Adrenal gland (tissue), 12 donors: ENCODE data around the gene FUT1. TPM values are rescaled to one million over a fixed set of nuclear protein-coding genes. Genes with fewer than 3 reads are reported as not detected.

ENCODE experiments used
- DNase-seq, 7 donors: peaks; one replicate each; pipeline ENCODE4 v3.0.0-alpha.2; 2019 to 2020
- H3K27ac ChIP-seq, 5 donors: fragments of 200-600 bp; sonication (generic) in 4 of 5; 1 replicate in 3 of 5; 2 replicates in 2 of 5; pipeline versions ENCODE4 v1.5.1 to v1.8.0; 2016 to 2020; ENCODE audit warnings: mild to moderate bottlenecking in 1 of 5
- H3K27me3 ChIP-seq: fragments of 200-600 bp; 2 replicates; pipeline ENCODE4 v1.8.0; 2021
- H3K36me3 ChIP-seq, 2 donors: fragments of 200-600 bp; replicated peaks in 1 of 2; 1 replicate in 1 of 2; 2 replicates in 1 of 2; pipeline versions ENCODE4 v1.5.1 to v1.8.0; 2018 to 2022
- H3K4me1 ChIP-seq, 2 donors: fragments of 200-600 bp; replicated peaks in 1 of 2; 1 replicate in 1 of 2; 2 replicates in 1 of 2; pipeline versions ENCODE4 v1.5.1 to v1.8.0; 2018 to 2021
- H3K4me3 ChIP-seq, 4 donors: fragments of 200-600 bp; sonication (generic) in 3 of 4; one replicate each; pipeline ENCODE4 v1.5.1; 2016 to 2018
- H3K9me3 ChIP-seq, 3 donors: fragments of 200-600 bp; sonication (generic) in 1 of 3; replicated peaks in 1 of 3; 1 replicate in 2 of 3; 2 replicates in 1 of 3; pipeline versions ENCODE4 v1.5.1 to v1.8.0; 2016 to 2021
- POLR2A ChIP-seq, 2 donors: fragments of 450-650 bp; IDR thresholded peaks; one replicate each; pipeline ENCODE4 v1.6.1; 2017; ENCODE audit warnings: antibody characterized with exemption in 2 of 2, mild to moderate bottlenecking in 2 of 2, moderate library complexity in 1 of 2
- WGBS, 4 donors: extraction: QIAGEN DNeasy Blood & Tissue Kit in 2 of 4; methylation state at CpG; one replicate each; pipeline versions ENCODE4 v1.1.5 to v1.1.7; 2013 to 2017; 5-methylcytosine and 5-hydroxymethylcytosine counted together
- intact Hi-C, 2 donors: fragments of 100-400 bp; cut with DNase I; formaldehyde crosslinking; loops; one replicate each; pipeline versions ENCODE4 v1.14.1 to v1.15.0; 2022 to 2023
- polyA plus RNA-seq, 3 donors: library from polyadenylated mRNA; stranded (reverse); fragments of 200-250 nt in 2 of 3; fragments of 350-450 nt in 1 of 3; fragmentation: Illumina TruSeq in 1 of 3; extraction: RNeasy Lipid Tissue Mini Kit (QIAGEN cat#74804) in 1 of 3; gene quantifications; one replicate each; pipeline ENCODE4 v1.2.3, GENCODE V29; 2013 to 2014
- total RNA-seq, 9 donors: library from RNA; depleted of rRNA in 4 of 9; stranded (reverse); fragments of >200 nt in 4 of 9; fragments of 120-200 nt in 1 of 9; fragmentation: NEBNext Ultra II Directional in 1 of 9; extraction: Animal tissue kit (Norgen Biotek cat#: 25700) in 1 of 9; gene quantifications; one replicate each; pipeline versions ENCODE4 v1.1.0 to v1.2.4, GENCODE V29; 2013 to 2023
- TF ChIP-seq, protein P1 (sequence below), 6 experiments: fragments of 450-650 bp in 4 of 6; fragments of 200-600 bp in 2 of 6; sonication (generic) in 1 of 6; IDR thresholded peaks; 1 replicate in 5 of 6; 2 replicates in 1 of 6; pipeline versions ENCODE4 v1.5.1 to v1.8.0; 2016 to 2021; ENCODE audit warnings: antibody characterized with exemption in 6 of 6, mild to moderate bottlenecking in 2 of 6, moderate library complexity in 1 of 6
- donor health status: healthy with polysubstance abuse.
- donor health status: Bipolar disorder and iron deficiency.
- donor health status: DM: yes; HTN: yes; CAD: no.
- donor health status: DM: no; HTN: no; CAD: no.
- donor health status: DM: no; HTN: no; CAD: no.
- donor health status: DM: yes; HTN: yes; CAD: no.

FUT1 gene
- total and polyA plus RNA-seq, 12 donors: 1.2 to 4.5 (median 2.0) TPM

DNA sequence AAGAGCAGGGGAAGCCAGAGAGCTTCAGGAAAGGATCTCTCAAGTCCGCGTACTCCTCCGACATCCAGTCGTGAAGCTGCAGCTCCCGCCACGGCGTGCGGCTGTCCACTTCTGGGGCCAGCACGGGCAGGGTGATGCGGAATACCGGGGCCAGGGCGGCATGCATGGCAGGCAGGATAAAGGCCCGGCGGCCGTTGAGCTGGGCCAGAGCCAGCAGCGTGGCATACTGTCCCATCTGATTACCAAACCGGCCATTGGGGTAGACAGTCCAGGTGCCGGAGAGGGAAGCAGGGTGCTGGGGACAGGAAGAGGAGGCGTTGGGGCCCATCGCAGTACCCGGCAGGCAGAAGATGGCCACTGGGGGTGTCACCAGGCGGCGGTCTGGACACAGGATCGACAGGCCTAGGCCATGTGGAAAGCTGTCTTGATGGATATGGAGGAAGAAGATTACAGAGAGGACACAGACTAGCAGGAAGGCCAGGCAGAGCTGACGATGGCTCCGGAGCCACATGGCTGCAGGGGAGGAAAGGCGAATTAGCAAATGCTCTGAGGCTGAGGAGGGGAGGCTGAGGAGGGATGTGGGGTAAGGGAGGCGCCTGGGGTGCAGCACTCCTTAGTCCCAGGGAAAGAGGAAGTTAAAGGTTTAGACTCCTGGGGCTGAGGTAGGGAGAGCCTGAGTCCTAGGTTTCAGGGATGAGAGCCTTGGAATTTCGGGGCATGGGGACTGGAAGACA is 1.5 kb downstream of the FUT1 start:
- Histone ChIP-seq H3K27me3 (no peaks in the 10 kb centered on the region), H3K4me3 (no peak overlapping the region), H3K27ac (no peak overlapping the region), H3K9me3 (no peaks in the 10 kb centered on the region), H3K4me1 (peaks cover 5 to 21% of the 10 kb centered on the region in 2 donors), H3K36me3 (no peaks in the 10 kb centered on the region)
- WGBS, 4 donors: 85 to 92% (median 90%) methylated on average over 28 to 29 of the region's 29 CpGs
- intact Hi-C loops: no loop called here
- no peak for TF ChIP-seq POLR2A (IDR thresholded peaks at IDR 0.05)
- TF ChIP-seq, protein P1, sequence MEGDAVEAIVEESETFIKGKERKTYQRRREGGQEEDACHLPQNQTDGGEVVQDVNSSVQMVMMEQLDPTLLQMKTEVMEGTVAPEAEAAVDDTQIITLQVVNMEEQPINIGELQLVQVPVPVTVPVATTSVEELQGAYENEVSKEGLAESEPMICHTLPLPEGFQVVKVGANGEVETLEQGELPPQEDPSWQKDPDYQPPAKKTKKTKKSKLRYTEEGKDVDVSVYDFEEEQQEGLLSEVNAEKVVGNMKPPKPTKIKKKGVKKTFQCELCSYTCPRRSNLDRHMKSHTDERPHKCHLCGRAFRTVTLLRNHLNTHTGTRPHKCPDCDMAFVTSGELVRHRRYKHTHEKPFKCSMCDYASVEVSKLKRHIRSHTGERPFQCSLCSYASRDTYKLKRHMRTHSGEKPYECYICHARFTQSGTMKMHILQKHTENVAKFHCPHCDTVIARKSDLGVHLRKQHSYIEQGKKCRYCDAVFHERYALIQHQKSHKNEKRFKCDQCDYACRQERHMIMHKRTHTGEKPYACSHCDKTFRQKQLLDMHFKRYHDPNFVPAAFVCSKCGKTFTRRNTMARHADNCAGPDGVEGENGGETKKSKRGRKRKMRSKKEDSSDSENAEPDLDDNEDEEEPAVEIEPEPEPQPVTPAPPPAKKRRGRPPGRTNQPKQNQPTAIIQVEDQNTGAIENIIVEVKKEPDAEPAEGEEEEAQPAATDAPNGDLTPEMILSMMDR (IDR thresholded peaks at IDR 0.05): no peak
- DNase-seq: no peak

DNA sequence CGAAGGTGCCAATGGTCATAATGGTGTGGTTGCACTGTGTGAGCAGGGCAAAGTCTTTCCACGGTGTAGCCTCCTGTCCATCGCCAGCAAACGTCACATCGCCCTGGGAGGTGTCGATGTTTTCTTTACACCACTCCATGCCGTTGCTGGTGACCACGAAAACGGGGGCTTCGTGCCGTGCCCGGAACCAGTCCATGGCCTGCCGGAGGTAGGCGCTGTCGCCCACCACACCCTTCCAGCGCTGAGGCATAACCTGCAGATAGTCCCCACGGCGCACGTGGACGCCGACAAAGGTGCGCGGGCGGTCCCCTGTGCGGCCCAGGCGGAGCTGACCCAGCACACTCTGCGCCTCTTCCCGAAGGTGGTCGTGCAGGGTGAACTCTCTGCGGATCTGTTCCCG is 2.1 kb downstream of the FUT1 start:
- Histone ChIP-seq H3K4me1 (peaks cover 5 to 21% of the 10 kb centered on the region in 2 donors), H3K4me3 (no peak overlapping the region), H3K9me3 (no peaks in the 10 kb centered on the region), H3K36me3 (no peaks in the 10 kb centered on the region), H3K27ac (no peak overlapping the region), H3K27me3 (no peaks in the 10 kb centered on the region)
- 94 to 97% (median 96%) methylated on average over 28 to 31 of the region's 31 CpGs for WGBS, 4 donors
- intact Hi-C loops: no loop called here
- DNase-seq: no peak
- TF ChIP-seq POLR2A (IDR thresholded peaks at IDR 0.05): no peak
- TF ChIP-seq, protein P1 (IDR thresholded peaks at IDR 0.05): no peak

GRCh38 chr19:48749571-48750198 is 2.8 kb downstream of the FUT1 start:
- H3K4me3 ChIP-seq: no peak overlapping the region
- H3K4me1 ChIP-seq: peaks cover 5 to 21% of the 10 kb centered on the region in 2 donors
- WGBS, 4 donors: 76 to 86% (median 81%) methylated on average over 4 of the region's 4 CpGs
- TF ChIP-seq, protein P1 (IDR thresholded peaks at IDR 0.05): no peak
- no peaks in the 10 kb centered on the region for H3K36me3 ChIP-seq
- H3K27ac ChIP-seq: no peak overlapping the region
- DNase-seq: no peak
- no peaks in the 10 kb centered on the region for H3K27me3 ChIP-seq
- H3K9me3 ChIP-seq: no peaks in the 10 kb centered on the region
- intact Hi-C loops: no loop called here

DNA sequence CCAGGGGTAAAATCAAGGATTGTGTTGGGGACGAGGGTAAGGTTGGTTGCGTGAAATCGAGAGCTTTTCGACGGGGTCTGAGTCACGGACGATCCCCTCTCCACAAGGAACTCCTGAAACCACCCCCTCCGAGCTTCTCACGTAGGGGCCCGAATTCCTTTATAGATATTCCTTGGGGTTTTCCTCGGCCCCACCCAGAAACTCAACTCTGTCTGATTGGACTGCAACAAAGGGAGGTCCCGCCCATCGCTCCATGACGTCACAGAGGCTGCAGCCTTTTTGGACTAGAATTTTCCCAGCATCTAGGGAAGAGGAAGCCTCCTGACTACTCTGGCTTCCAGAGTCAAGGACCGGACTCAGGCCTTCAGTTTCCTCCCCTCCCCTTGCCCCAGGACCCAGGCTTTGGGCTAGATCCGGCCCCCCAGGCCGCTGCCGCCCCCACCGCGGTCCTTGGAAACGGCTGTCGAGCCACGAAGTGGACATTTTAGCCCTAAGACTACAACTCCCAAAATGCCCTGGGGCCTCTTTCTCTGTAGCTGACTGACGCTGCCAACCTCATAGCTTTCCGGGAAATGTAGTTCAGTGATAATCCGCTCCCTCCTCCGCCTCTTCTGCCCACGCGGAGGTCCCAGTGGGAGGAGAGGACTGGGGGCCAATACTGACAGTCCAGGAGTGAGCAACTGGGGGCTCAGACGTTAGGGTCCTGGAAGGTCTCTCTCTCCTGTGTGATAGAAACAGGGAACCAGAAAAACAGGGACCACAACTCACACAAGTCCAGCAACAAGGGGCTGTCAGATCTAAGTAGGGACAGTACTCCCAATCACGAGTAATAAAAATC is 5.5 kb downstream of the FUT1 start, which contains the start of gene IZUMO1:
IZUMO1 (minus strand) TSS at position 172 of the 838 bp plus-strand sequence. CDS start 1,050 bp downstream, outside the sequence.
- no peaks in the 10 kb centered on the region for H3K36me3 ChIP-seq
- peak; percentile 76 to 95 (median 88) for DNase-seq
- no peaks in the 10 kb centered on the region for H3K27me3 ChIP-seq
- TF ChIP-seq, protein P1 (IDR thresholded peaks at IDR 0.05): no peak
- TF ChIP-seq POLR2A (IDR thresholded peaks at IDR 0.05): peak in 1 of 2 donors; percentile 28
- H3K27ac ChIP-seq: peak within 1 kb of the TSS in 4 of 5 donors; percentile 58 to 88 (median 72)
- WGBS, 4 donors: 10 to 23% (median 16%) methylated on average over 21 to 31 of the region's 31 CpGs
- intact Hi-C loops: no loop called here
- no peaks in the 10 kb centered on the region for H3K9me3 ChIP-seq
- peak within 1 kb of the TSS in 2 of 4 donors; percentile 21 to 52 for H3K4me3 ChIP-seq
- H3K4me1 ChIP-seq: peaks cover 0 to 7% of the 10 kb centered on the region in 2 donors
